IMR-90 (cell line): ENCODE measurements around the gene C17orf67. TPM values are rescaled to one million over a fixed set of nuclear protein-coding genes. Genes with fewer than 3 reads are reported as not detected.

Experiments
- ATAC-seq: fragments of 200-7000 bp; cut with Tn5 transposase; 2 replicates; pipeline ENCODE4 v1.9.1; 2020; ENCODE audit warnings: low read depth, mild to moderate bottlenecking, moderate library complexity
- BruUV-seq: library from RNA; stranded (reverse); fragments of 400-500 nt; replicated peaks from 2 replicates; lab custom pipeline; 2021; lab: Mats Ljungman, UMichigan
- CTCF ChIA-PET: fragments of 300-600 bp; formaldehyde crosslinking; extraction: SDS; loops from one replicate; lab custom pipeline; 2021; ENCODE audit warnings: antibody characterized with exemption; lab: Yijun Ruan, JAX
- POLR2A ChIA-PET: fragments of 300-600 bp; sonication (Branson Sonifier 250); formaldehyde crosslinking; loops from one replicate; lab custom pipeline; 2022; ENCODE audit warnings: antibody characterized with exemption; ENCODE audit not compliant: unreplicated experiment; lab: Charles Lee
- DNase-seq: peaks from one replicate; pipeline ENCODE4 v3.0.0; 2013
- H2AFZ ChIP-seq: replicated peaks from 2 replicates; pipeline ENCODE3; 2013; ENCODE audit warnings: low read length, mild to moderate bottlenecking; ENCODE audit not compliant: poor library complexity
- H2AK5ac ChIP-seq: 2 replicates; pipeline ENCODE4 v1.6.1; 2013; ENCODE audit warnings: low read depth, low read length, inconsistent platforms
- H2AK9ac ChIP-seq: replicated peaks from 2 replicates; pipeline ENCODE3; 2013; ENCODE audit warnings: mild to moderate bottlenecking, low read depth, low read length, moderate library complexity; ENCODE audit not compliant: poor library complexity
- H2BK120ac ChIP-seq: 2 replicates; pipeline ENCODE4 v1.6.1; 2013; ENCODE audit warnings: low read depth, low read length, inconsistent platforms
- H2BK15ac ChIP-seq: 3 replicates; pipeline ENCODE4 v1.6.1; 2013; ENCODE audit warnings: low read depth, low read length, inconsistent platforms
- H2BK20ac ChIP-seq: 2 replicates; pipeline ENCODE4 v1.6.1; 2013; ENCODE audit warnings: low read depth, mild to moderate bottlenecking, inconsistent platforms, low read length, moderate library complexity
- H2BK5ac ChIP-seq: 2 replicates; pipeline ENCODE4 v1.6.1; 2013; ENCODE audit warnings: mild to moderate bottlenecking, low read depth, low read length, inconsistent platforms; ENCODE audit not compliant: poor library complexity, severe bottlenecking
- H3K14ac ChIP-seq: replicated peaks from 2 replicates; pipeline ENCODE4 v1.6.1; 2013; ENCODE audit warnings: low read depth, low read length, inconsistent platforms
- H3K18ac ChIP-seq: 2 replicates; pipeline ENCODE4 v1.6.1; 2013; ENCODE audit warnings: low read depth, low read length, control low read depth
- H3K23ac ChIP-seq: 2 replicates; pipeline ENCODE4 v1.6.1; 2013; ENCODE audit warnings: low read depth, low read length, inconsistent platforms
- H3K27ac ChIP-seq: 2 replicates; pipeline ENCODE4 v1.5.1; 2013; ENCODE audit warnings: mild to moderate bottlenecking, control low read depth, low read length; ENCODE audit not compliant: insufficient read depth
- H3K27me3 ChIP-seq: 2 replicates; pipeline ENCODE4 v1.6.1; 2013; ENCODE audit warnings: low read length; ENCODE audit not compliant: control insufficient read depth, insufficient read depth
- H3K36me3 ChIP-seq: 2 replicates; pipeline ENCODE4 v1.6.1; 2013; ENCODE audit warnings: low read length, mixed read lengths; ENCODE audit not compliant: control insufficient read depth, insufficient read depth
- H3K4ac ChIP-seq: 2 replicates; pipeline ENCODE4 v1.6.1; 2013; ENCODE audit warnings: low read depth, low read length, inconsistent platforms
- H3K4me1 ChIP-seq: 2 replicates; pipeline ENCODE4 v1.6.1; 2013; ENCODE audit warnings: low read length, mixed read lengths; ENCODE audit not compliant: control insufficient read depth, insufficient read depth
- H3K4me2 ChIP-seq: 2 replicates; pipeline ENCODE4 v1.6.1; 2013; ENCODE audit warnings: low read depth, mild to moderate bottlenecking, control low read depth, low read length, moderate library complexity
- H3K4me3 ChIP-seq: 2 replicates; pipeline ENCODE4 v1.5.1; 2013; ENCODE audit warnings: low read depth, mild to moderate bottlenecking, control low read depth, low read length, moderate library complexity; ENCODE audit not compliant: insufficient read depth
- H3K56ac ChIP-seq: 2 replicates; pipeline ENCODE4 v1.6.1; 2013; ENCODE audit warnings: low read length, inconsistent platforms; ENCODE audit not compliant: insufficient read depth; ENCODE audit errors: extremely low read depth
- H3K79me1 ChIP-seq, 2 experiments: 2 replicates each; pipeline ENCODE4 v1.6.1; 2013; ENCODE audit warnings: low read length in 2 of 2, inconsistent platforms in 1 of 2, low read depth in 1 of 2
- H3K9ac ChIP-seq: 2 replicates; pipeline ENCODE4 v1.6.1; 2013; ENCODE audit warnings: low read depth, low read length, control low read depth
- H3K9me1 ChIP-seq: 2 replicates; pipeline ENCODE4 v1.6.1; 2013; ENCODE audit warnings: low read length, inconsistent platforms; ENCODE audit not compliant: insufficient read depth
- H3K9me3 ChIP-seq: 2 replicates; pipeline ENCODE4 v1.6.1; 2013; ENCODE audit warnings: low read length; ENCODE audit not compliant: control insufficient read depth, insufficient read depth
- H4K20me1 ChIP-seq: 2 replicates; pipeline ENCODE4 v1.6.1; 2013; ENCODE audit warnings: low read length, inconsistent platforms; ENCODE audit not compliant: insufficient read depth
- H4K5ac ChIP-seq: 2 replicates; pipeline ENCODE4 v1.6.1; 2013; ENCODE audit warnings: mild to moderate bottlenecking, low read depth, low read length, control low read depth
- H4K8ac ChIP-seq, 2 experiments: 2 replicates each; pipeline ENCODE4 v1.6.1; 2013; ENCODE audit warnings: low read depth in 2 of 2, low read length in 2 of 2, control low read depth in 1 of 2, inconsistent platforms in 1 of 2
- H4K91ac ChIP-seq: 2 replicates; pipeline ENCODE4 v1.6.1; 2013; ENCODE audit warnings: low read depth, low read length, inconsistent platforms; ENCODE audit not compliant: insufficient read depth
- BHLHE40 ChIP-seq: fragments of 150-350 bp; IDR thresholded peaks from 2 replicates; pipeline ENCODE4 v1.6.1; 2016; ENCODE audit warnings: mild to moderate bottlenecking, low read depth, low read length
- SMC3 ChIP-seq: fragments of 150-350 bp; IDR thresholded peaks from 2 replicates; pipeline ENCODE4 v1.6.1; 2016; ENCODE audit warnings: low read depth, mild to moderate bottlenecking, antibody characterized with exemption, low read length, moderate library complexity
- WGBS, 2 experiments: methylation state at CpG; one replicate each; pipeline versions ENCODE4 v1.1.5 to v1.1.7; 2013; ENCODE audit warnings: missing lambda C conversion rate in 2 of 2; ENCODE audit not compliant: insufficient read length in 1 of 2; ENCODE audit errors: extremely low coverage in 2 of 2; 5-methylcytosine and 5-hydroxymethylcytosine counted together
- dilution Hi-C: fragments of 300-500 bp; cut with HindIII; formaldehyde crosslinking; loops from one replicate; pipeline ENCODE4 v1.14.3; 2018; ENCODE audit warnings: low sequenced_read_pairs; ENCODE audit not compliant: unreplicated experiment
- in situ Hi-C: fragments of 300-500 bp; cut with MboI; formaldehyde crosslinking; loops from 3 replicates; pipeline ENCODE4 v1.14.3; 2019; ENCODE audit warnings: low sequenced_read_pairs, inconsistent platforms, mixed read lengths
- intact Hi-C: fragments of 100-400 bp; cut with micrococcal nuclease; formaldehyde crosslinking; loops from 2 replicates; pipeline ENCODE4 v1.10.0; 2022
- polyA plus RNA-seq, 3 experiments: library from polyadenylated mRNA; depleted of rRNA; stranded (reverse); fragments of >200 nt; gene quantifications; 2 replicates each; pipeline ENCODE4 v1.2.3, GENCODE V29; 2012; ENCODE audit warnings: low replicate concordance in 1 of 3
- total RNA-seq: library from RNA; depleted of rRNA; stranded (reverse); fragments of >200 nt; gene quantifications from 2 replicates; pipeline ENCODE4 v1.2.3, GENCODE V29; 2012

The C17orf67 gene
- total and polyA plus RNA-seq, 2 of the 4 experiments (the other 2 are of a cell fraction) = 0.18 to 1.1 TPM

- Histone ChIP-seq H3K4me3 (no peak overlapping the region), H3K9me3 (no peaks in the 10 kb centered on the region), H3K9ac (no peak overlapping the region), H4K5ac (no peak overlapping the region), H3K36me3 (no peaks in the 10 kb centered on the region), H3K23ac (no peak overlapping the region), H2AFZ (no peak overlapping the region), H3K18ac (no peak overlapping the region), H4K91ac (no peak overlapping the region), H2BK15ac (no peak overlapping the region), H3K14ac (no peak overlapping the region), H3K4me2 (no peak overlapping the region), H2AK9ac (no peak overlapping the region), H3K4ac (no peak overlapping the region), H3K4me1 (peaks cover 2% of the 10 kb centered on the region; the same call in 1 of the 2 replicates), H2BK5ac (no peak overlapping the region), H2BK20ac (no peak overlapping the region), H4K20me1 (no peaks in the 10 kb centered on the region), H3K9me1 (0 out of 2 replicates have a peak, but pooled peaks cover 7% of the 10 kb centered on the region), H2AK5ac (no peak overlapping the region), H3K79me1 (no peaks in the 10 kb centered on the region), H2BK120ac (no peak overlapping the region), H3K27ac (no peak overlapping the region), H3K27me3 (no peaks in the 10 kb centered on the region), H3K56ac (no peak overlapping the region), H4K8ac (no peak overlapping the region)
- ATAC-seq (no peak), DNase-seq (no peak)
- TF ChIP-seq BHLHE40 (no peak), SMC3 (no peak)
- BruUV-seq = no TSS peak
- in situ Hi-C loops = no loop called here
- intact Hi-C loops = no loop called here
- CTCF ChIA-PET = no interaction called here
- WGBS, 2 experiments = no CpG with 5 or more reads among the region's 1 CpG
- dilution Hi-C loops = no loop called here
- POLR2A ChIA-PET = no interaction called here
Observed at GRCh38 chr17:56803071-56803470, 30.6 kb downstream of the C17orf67 start.
